G401 (cell line): Measurements from ENCODE around the gene C1QL2. TPM values are rescaled to one million over a fixed set of nuclear protein-coding genes. Genes with fewer than 3 reads are reported as not detected.

Source experiments
- DNase-seq: peaks from one replicate; pipeline ENCODE4 v3.0.0-alpha.2; 2015; ENCODE audit warnings: low spot score
- in situ Hi-C: cut with HindIII; loops from 2 replicates; pipeline ENCODE4 v1.10.0; 2016; ENCODE audit warnings: low sequenced_read_pairs, mixed read lengths
- total RNA-seq: library from RNA; depleted of rRNA; stranded (reverse); fragments of >200 nt; shearing (Covaris generic); gene quantifications from 2 replicates; pipeline ENCODE4 v1.2.3, GENCODE V29; 2014

The C1QL2 gene
- total RNA-seq, 1 experiment from 2014 or later: not detected

GRCh38 chr2:119181391-119181790 lies 22.8 kb upstream of the C1QL2 start:
- in situ Hi-C loops: no loop called here
- DNase-seq: no peak

- in situ Hi-C loops: no loop called here
- no peak for DNase-seq
Observed at GRCh38 chr2:119180892-119181291, 22.3 kb upstream of the C1QL2 start.

GRCh38 chr2:119179991-119180390 lies 21.4 kb upstream of the C1QL2 start:
- DNase-seq: no peak
- in situ Hi-C loops: no loop called here

GRCh38 chr2:119179202-119179601 lies 20.7 kb upstream of the C1QL2 start:
- DNase-seq: no peak
- in situ Hi-C loops: no loop called here

GRCh38 chr2:119178776-119179175 lies 20.2 kb upstream of the C1QL2 start:
- in situ Hi-C loops: no loop called here
- DNase-seq: no peak

GRCh38 chr2:119177838-119178190 lies 19.3 kb upstream of the C1QL2 start:
- no peak for DNase-seq
- in situ Hi-C loops: no loop called here

- DNase-seq: no peak
- in situ Hi-C loops: no loop called here
Observed at GRCh38 chr2:119177171-119177837, 18.8 kb upstream of the C1QL2 start.

- in situ Hi-C loops: no loop called here
- no peak for DNase-seq
Observed at GRCh38 chr2:119175517-119175916, 17.0 kb upstream of the C1QL2 start.

GRCh38 chr2:119174993-119175347 lies 16.4 kb upstream of the C1QL2 start:
- DNase-seq: no peak
- in situ Hi-C loops: no loop called here

GRCh38 chr2:119174216-119174992 lies 15.9 kb upstream of the C1QL2 start:
- peak; percentile 19 for DNase-seq
- in situ Hi-C loops: no loop called here

- no peak for DNase-seq
- in situ Hi-C loops: no loop called here
Observed at GRCh38 chr2:119173556-119174060, 15.1 kb upstream of the C1QL2 start.

GRCh38 chr2:119170504-119170903 lies 12.0 kb upstream of the C1QL2 start:
- in situ Hi-C loops: no loop called here
- DNase-seq: no peak

- in situ Hi-C loops: no loop called here
- DNase-seq: no peak
Observed at GRCh38 chr2:119169717-119170116, 11.2 kb upstream of the C1QL2 start.

GRCh38 chr2:119160361-119160990 lies 1.9 kb upstream of the C1QL2 start:
- no peak for DNase-seq
- in situ Hi-C loops: no loop called here

- DNase-seq: no peak
- in situ Hi-C loops: no loop called here
Observed at GRCh38 chr2:119157850-119158511, 570 bp downstream of the C1QL2 start.

GRCh38 chr2:119156891-119157773 lies 1.4 kb downstream of the C1QL2 start:
- in situ Hi-C loops: no loop called here
- no peak for DNase-seq

- no peak for DNase-seq
- in situ Hi-C loops: no loop called here
Observed at GRCh38 chr2:119156105-119156890, 2.3 kb downstream of the C1QL2 start.

GRCh38 chr2:119155633-119156032 lies 2.9 kb downstream of the C1QL2 start:
- in situ Hi-C loops: no loop called here
- DNase-seq: no peak
